B cell (primary cell): ENCODE results near the gene PPP1R16B. TPM values are rescaled to one million over a fixed set of nuclear protein-coding genes. Genes with fewer than 3 reads are reported as not detected.

Experiments used
- ATAC-seq: fragments of 200-7000 bp; cut with Tn5 transposase; one replicate; pipeline ENCODE4 v1.10.0; 2021; ENCODE audit warnings: low read depth, mild to moderate bottlenecking, moderate number of reproducible peaks, moderate library complexity
- CTCF ChIA-PET: fragments of 350-600 bp; sonication (Branson Sonifier 250); formaldehyde crosslinking; loops from one replicate; lab custom pipeline; 2021; ENCODE audit warnings: antibody characterized with exemption, inconsistent platforms; lab: Charles Lee
- POLR2A ChIA-PET: fragments of 350-600 bp; sonication (Branson Sonifier 250); formaldehyde crosslinking; loops from one replicate; lab custom pipeline; 2021; ENCODE audit warnings: antibody characterized with exemption; lab: Charles Lee
- DNase-seq: peaks from one replicate; pipeline ENCODE4 v3.0.0; 2013
- H2AFZ ChIP-seq: 2 replicates; pipeline ENCODE4 v1.6.1; 2012; ENCODE audit warnings: mild to moderate bottlenecking, low read depth, low read length; ENCODE audit not compliant: insufficient read depth, poor library complexity, severe bottlenecking
- H3K27ac ChIP-seq, 2 donors: 1 replicate in 1 of 2; 2 replicates in 1 of 2; pipeline ENCODE4 v1.5.1; 2012 to 2013; ENCODE audit warnings: low read length in 2 of 2, mild to moderate bottlenecking in 2 of 2, moderate library complexity in 1 of 2
- H3K27me3 ChIP-seq, 4 experiments: fragments of 200-600 bp in 1 of 4; sonication (generic) in 1 of 4; replicated peaks in 1 of 4; 1 replicate in 2 of 4; 2 replicates in 2 of 4; pipeline versions ENCODE4 v1.6.1 to v1.7.0; 2013 to 2016; ENCODE audit warnings: low read length in 3 of 4, mild to moderate bottlenecking in 2 of 4, mixed read lengths in 1 of 4, moderate library complexity in 1 of 4; ENCODE audit not compliant: insufficient read depth in 4 of 4, control insufficient read depth in 3 of 4; ENCODE audit errors: control extremely low read depth in 1 of 4
- H3K36me3 ChIP-seq, 2 experiments: replicated peaks in 1 of 2; 1 replicate in 1 of 2; 2 replicates in 1 of 2; pipeline versions ENCODE4 v1.6.1 to v1.7.1; 2013; ENCODE audit warnings: low read length in 1 of 2; ENCODE audit not compliant: insufficient read depth in 2 of 2, control insufficient read depth in 1 of 2; ENCODE audit errors: control extremely low read depth in 1 of 2, extremely low read depth in 1 of 2
- H3K4me1 ChIP-seq, 2 donors: fragments of 200-600 bp in 1 of 2; sonication (generic) in 1 of 2; 1 replicate in 1 of 2; 2 replicates in 1 of 2; pipeline versions ENCODE4 v1.5.1 to v1.6.1; 2013 to 2017; ENCODE audit warnings: low read length in 2 of 2; ENCODE audit not compliant: control insufficient read depth in 2 of 2, insufficient read depth in 2 of 2
- H3K4me2 ChIP-seq: replicated peaks from 2 replicates; pipeline ENCODE3; 2012; ENCODE audit warnings: mild to moderate bottlenecking, low read depth, low read length; ENCODE audit not compliant: poor library complexity, severe bottlenecking
- H3K4me3 ChIP-seq, 5 experiments: fragments of 200-600 bp in 1 of 5; sonication (generic) in 1 of 5; 1 replicate in 3 of 5; 2 replicates in 2 of 5; pipeline versions ENCODE4 v1.5.1 to v1.7.0; 2011 to 2016; ENCODE audit warnings: low read length in 4 of 5, mild to moderate bottlenecking in 4 of 5, low read depth in 2 of 5, control low read depth in 1 of 5, moderate library complexity in 1 of 5; ENCODE audit not compliant: insufficient read depth in 1 of 5; ENCODE audit errors: control extremely low read depth in 1 of 5, extremely low read depth in 1 of 5
- H3K79me2 ChIP-seq: fragments of 200-600 bp; sonication (generic); one replicate; pipeline ENCODE4 v1.6.0; 2016; ENCODE audit warnings: low read length; ENCODE audit not compliant: control insufficient read depth, insufficient read depth
- H3K9ac ChIP-seq: fragments of 200-600 bp; sonication (generic); 2 replicates; pipeline ENCODE4 v1.6.1; 2017; ENCODE audit warnings: mild to moderate bottlenecking, low read length, moderate library complexity
- H3K9me3 ChIP-seq, 3 donors: one replicate each; pipeline versions ENCODE4 v1.6.1 to v1.7.1; 2013; ENCODE audit warnings: low read length in 2 of 3; ENCODE audit not compliant: control insufficient read depth in 2 of 3, insufficient read depth in 1 of 3; ENCODE audit errors: control extremely low read depth in 1 of 3
- H4K20me1 ChIP-seq: 2 replicates; pipeline ENCODE4 v1.6.0; 2012; ENCODE audit warnings: mild to moderate bottlenecking, low read length; ENCODE audit not compliant: insufficient read depth, control insufficient read depth, poor library complexity, severe bottlenecking
- H3K27ac Mint-ChIP-seq: one replicate; pipeline ENCODE4 v1.8.0; 2021; ENCODE audit warnings: mixed read lengths
- H3K27me3 Mint-ChIP-seq: one replicate; pipeline ENCODE4 v1.8.0; 2021; ENCODE audit warnings: mixed read lengths
- H3K4me1 Mint-ChIP-seq: one replicate; pipeline ENCODE4 v1.8.0; 2021; ENCODE audit warnings: mixed read lengths
- H3K4me3 Mint-ChIP-seq: one replicate; pipeline ENCODE4 v1.8.0; 2021; ENCODE audit warnings: mixed read lengths
- H3K9me3 Mint-ChIP-seq: one replicate; pipeline ENCODE4 v1.8.0; 2022; ENCODE audit warnings: mixed read lengths; ENCODE audit not compliant: insufficient read depth
- EZH2 ChIP-seq: IDR thresholded peaks from 2 replicates; pipeline ENCODE4 v1.6.1; 2012; ENCODE audit warnings: borderline replicate concordance, low read depth, mild to moderate bottlenecking, moderate library complexity, low read length; ENCODE audit not compliant: insufficient read depth, poor library complexity, severe bottlenecking
- WGBS: methylation state at CpG from one replicate; pipeline ENCODE4 v1.1.5; 2013; ENCODE audit warnings: missing lambda C conversion rate; ENCODE audit not compliant: insufficient coverage; 5-methylcytosine and 5-hydroxymethylcytosine counted together
- intact Hi-C: fragments of 100-400 bp; cut with micrococcal nuclease; formaldehyde crosslinking; loops from one replicate; pipeline ENCODE4 v1.10.0; 2022
- polyA plus RNA-seq: library from polyadenylated mRNA; depleted of rRNA; stranded (reverse); fragments of >200 nt; gene quantifications from 2 replicates; pipeline ENCODE4 v1.2.3, GENCODE V29; 2012
- total RNA-seq, 2 donors: library from RNA; stranded (reverse); fragments of 120-200 nt in 1 of 2; gene quantifications; 1 replicate in 1 of 2; 2 replicates in 1 of 2; pipeline versions ENCODE4 v1.2.3 to v1.2.4, GENCODE V29; 2013 to 2022
- TF ChIP-seq, protein P1 (sequence below): fragments of 200-600 bp; IDR thresholded peaks from one replicate; pipeline ENCODE4 v1.8.0; 2022; ENCODE audit warnings: antibody characterized with exemption, mild to moderate bottlenecking

Gene PPP1R16B
- total and polyA plus RNA-seq, 2 donors (not counting 1 experiment from before 2014, with no cell fraction given), result 58.8 to 108 TPM

DNA sequence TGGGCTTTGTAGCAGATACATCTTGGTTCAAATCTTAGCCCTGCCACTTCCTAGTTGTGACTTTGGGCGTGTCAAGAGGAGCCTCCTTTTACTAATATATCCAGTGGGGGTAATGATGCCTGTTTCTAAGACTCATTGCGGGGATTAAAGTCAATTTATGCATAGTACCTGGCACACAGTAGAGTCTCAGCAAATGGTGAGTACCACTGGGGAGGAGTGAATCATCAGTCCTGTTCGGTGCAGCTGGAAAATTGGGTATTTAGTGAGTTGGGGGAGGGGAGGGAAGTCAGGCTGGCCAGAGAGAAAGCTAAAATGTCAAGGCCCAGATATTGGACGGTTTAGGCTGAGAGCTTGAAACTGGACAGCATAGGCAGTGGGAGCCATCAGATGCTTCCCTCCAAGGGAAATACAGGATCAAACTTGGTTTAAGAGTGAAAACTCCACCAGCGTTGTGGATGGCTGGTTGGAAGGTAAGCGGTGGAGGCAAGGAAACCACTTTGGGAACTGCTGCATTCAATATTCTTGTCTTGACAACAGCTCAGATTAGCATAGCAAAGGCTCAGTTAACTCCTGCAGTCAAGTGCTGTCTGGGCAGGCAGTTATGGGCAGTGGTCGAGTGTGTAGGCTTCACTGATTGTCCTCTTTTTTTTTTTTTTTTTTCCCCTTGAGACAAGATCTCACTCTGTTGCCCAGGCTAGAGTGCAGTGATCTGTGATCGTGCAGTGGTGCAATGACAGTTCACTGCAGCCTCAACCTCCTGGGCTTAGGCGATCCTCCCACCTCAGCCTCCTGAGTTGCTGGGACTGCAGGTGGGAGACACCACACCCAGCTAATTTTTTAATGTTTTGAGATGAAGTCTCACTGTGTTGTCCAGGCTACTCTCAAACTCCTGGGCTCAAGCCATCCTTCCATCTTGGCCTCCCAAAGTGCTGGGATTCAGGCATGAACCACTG lies 12.9 kb downstream of the PPP1R16B start:
- CTCF ChIA-PET, result interaction anchor here (0.8 to 1.4 kb wide), 5 partner anchors 9 to 70 kb away, joined by 3 to 4 read pairs (median 3); no protein-coding TSS in a partner anchor
- TF ChIP-seq EZH2, result no peak
- TF ChIP-seq, protein P1, sequence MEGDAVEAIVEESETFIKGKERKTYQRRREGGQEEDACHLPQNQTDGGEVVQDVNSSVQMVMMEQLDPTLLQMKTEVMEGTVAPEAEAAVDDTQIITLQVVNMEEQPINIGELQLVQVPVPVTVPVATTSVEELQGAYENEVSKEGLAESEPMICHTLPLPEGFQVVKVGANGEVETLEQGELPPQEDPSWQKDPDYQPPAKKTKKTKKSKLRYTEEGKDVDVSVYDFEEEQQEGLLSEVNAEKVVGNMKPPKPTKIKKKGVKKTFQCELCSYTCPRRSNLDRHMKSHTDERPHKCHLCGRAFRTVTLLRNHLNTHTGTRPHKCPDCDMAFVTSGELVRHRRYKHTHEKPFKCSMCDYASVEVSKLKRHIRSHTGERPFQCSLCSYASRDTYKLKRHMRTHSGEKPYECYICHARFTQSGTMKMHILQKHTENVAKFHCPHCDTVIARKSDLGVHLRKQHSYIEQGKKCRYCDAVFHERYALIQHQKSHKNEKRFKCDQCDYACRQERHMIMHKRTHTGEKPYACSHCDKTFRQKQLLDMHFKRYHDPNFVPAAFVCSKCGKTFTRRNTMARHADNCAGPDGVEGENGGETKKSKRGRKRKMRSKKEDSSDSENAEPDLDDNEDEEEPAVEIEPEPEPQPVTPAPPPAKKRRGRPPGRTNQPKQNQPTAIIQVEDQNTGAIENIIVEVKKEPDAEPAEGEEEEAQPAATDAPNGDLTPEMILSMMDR, result no peak
- DNase-seq (no peak), ATAC-seq (peak; percentile 28)
- WGBS, result 95% methylated on average over 5 of the region's 9 CpGs
- no peaks in the 10 kb centered on the region for H3K27me3 Mint-ChIP-seq
- H3K4me2 ChIP-seq, result peak overlapping the region; percentile 36
- no peak overlapping the region for H2AFZ ChIP-seq
- no peak overlapping the region for H3K4me3 ChIP-seq
- intact Hi-C loops, result no loop called here
- H3K27ac ChIP-seq, result peak overlapping the region in 1 of 2 donors; percentile 65
- peaks cover 72% of the 10 kb centered on the region for H3K4me1 Mint-ChIP-seq
- POLR2A ChIA-PET, result interaction anchor here (1.0 kb wide), 1 partner anchor 11 kb away, joined by 3 read pairs; no protein-coding TSS in a partner anchor
- H3K9me3 ChIP-seq, result peaks cover 0 to 6% (median 0%) of the 10 kb centered on the region in 3 donors
- no peaks in the 10 kb centered on the region for H3K27me3 ChIP-seq
- H4K20me1 ChIP-seq, result peaks cover 66% of the 10 kb centered on the region
- peaks cover 99% of the 10 kb centered on the region for H3K79me2 ChIP-seq
- H3K27ac Mint-ChIP-seq, result peak overlapping the region; percentile 64
- H3K9me3 Mint-ChIP-seq, result no peaks in the 10 kb centered on the region
- peaks cover 48 to 49% of the 10 kb centered on the region in 2 donors for H3K4me1 ChIP-seq
- H3K4me3 Mint-ChIP-seq, result peak overlapping the region; percentile 6
- H3K36me3 ChIP-seq, result peaks cover 0 to 56% of the 10 kb centered on the region in 2 experiments
- H3K9ac ChIP-seq, result no peak overlapping the region

DNA sequence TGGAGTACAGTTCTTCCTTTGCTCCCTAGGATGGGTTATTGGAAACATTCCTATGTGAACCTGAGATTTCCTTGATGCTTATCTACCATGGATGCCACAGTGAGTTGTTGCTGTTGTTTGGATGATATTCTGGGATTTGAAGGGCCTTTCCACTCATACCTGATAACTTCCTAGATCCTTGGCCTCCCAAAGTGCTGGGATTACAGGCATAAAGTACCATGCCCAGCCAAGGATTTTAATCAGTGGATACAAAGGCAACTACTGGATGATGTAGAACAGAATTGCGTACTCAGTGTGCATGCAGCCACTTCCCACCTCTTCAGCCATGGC lies 20.0 kb downstream of the PPP1R16B start:
- Mint-ChIP-seq H3K4me1 (peaks cover 85% of the 10 kb centered on the region), H3K4me3 (no peak overlapping the region), H3K9me3 (no peaks in the 10 kb centered on the region), H3K27me3 (no peaks in the 10 kb centered on the region), H3K27ac (peak overlapping the region; percentile 51)
- Histone ChIP-seq H3K27me3 (no peaks in the 10 kb centered on the region), H3K9ac (no peak overlapping the region), H3K36me3 (peaks cover 1 to 74% of the 10 kb centered on the region in 2 experiments), H3K79me2 (peaks cover 100% of the 10 kb centered on the region), H3K4me2 (no peak overlapping the region), H4K20me1 (peaks cover 70% of the 10 kb centered on the region), H3K9me3 (peaks cover 0 to 6% (median 0%) of the 10 kb centered on the region in 3 donors), H2AFZ (no peak overlapping the region), H3K27ac (peak overlapping the region in 1 of 2 donors; percentile 60), H3K4me1 (peaks cover 36 to 38% of the 10 kb centered on the region in 2 donors), H3K4me3 (no peak overlapping the region)
- WGBS, result 100% methylated on average over 1 of the region's 1 CpG
- ATAC-seq, result no peak
- CTCF ChIA-PET, result no interaction called here
- DNase-seq, result no peak
- TF ChIP-seq, protein P1, result no peak
- TF ChIP-seq EZH2, result no peak
- POLR2A ChIA-PET, result no interaction called here
- intact Hi-C loops, result loop anchor here (5.0 kb wide), 1 partner anchor 67 kb away; no protein-coding TSS in a partner anchor
